Raji (cell line): ENCODE data around the gene TGM5.

Source experiments
- POLR2A ChIP-seq: IDR thresholded peaks from 2 replicates; pipeline ENCODE4 v1.6.1; 2011; ENCODE audit warnings: low read depth, low read length, control low read depth; ENCODE audit not compliant: insufficient read depth

Gene TGM5

GRCh38 chr15:43277231-43277823 lies 10.6 kb upstream of the TGM5 start:
- no peak for TF ChIP-seq POLR2A

GRCh38 chr15:43276563-43277200 lies 10.0 kb upstream of the TGM5 start:
- no peak for TF ChIP-seq POLR2A

DNA sequence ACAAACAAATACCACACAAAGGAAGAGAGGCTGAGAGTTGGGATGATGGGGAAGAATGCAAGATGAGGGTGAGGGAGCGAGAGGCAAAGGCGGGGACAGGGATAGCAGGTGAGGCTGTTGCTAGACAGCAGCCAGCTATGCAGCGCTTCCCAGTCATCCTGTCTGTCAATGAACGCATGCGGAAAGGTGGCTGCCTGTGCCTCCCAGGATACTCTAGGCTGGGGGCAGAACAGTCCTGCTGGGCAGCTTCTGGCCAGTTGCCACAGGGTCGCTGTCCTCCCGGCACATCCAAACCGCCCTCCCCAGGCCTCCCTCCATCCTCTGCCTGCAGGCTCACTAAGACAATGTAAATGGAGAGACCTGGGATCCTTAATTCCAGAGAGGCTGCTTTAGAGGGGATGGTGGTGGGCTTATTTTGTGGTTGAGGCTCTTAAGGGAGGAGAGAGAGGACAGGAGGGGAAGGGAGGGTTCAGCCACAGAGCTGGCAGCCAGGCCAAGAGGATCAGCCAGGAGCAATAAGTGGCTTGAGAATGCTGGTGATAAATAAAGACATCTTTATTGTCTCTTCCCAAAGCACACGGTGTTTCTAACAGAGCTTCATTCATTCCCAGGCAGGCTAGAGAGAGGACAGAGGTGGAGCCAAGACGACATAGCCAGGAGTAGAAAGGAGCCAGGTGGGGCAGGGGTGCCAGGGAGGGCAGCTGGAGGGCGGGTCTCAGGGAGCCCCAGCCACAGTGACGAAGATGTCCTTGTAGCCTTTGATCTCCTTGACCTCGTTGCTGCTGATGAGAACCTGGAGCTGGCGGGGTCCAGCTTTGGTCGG lies 9.2 kb upstream of the TGM5 start:
- TF ChIP-seq POLR2A, result no peak

DNA sequence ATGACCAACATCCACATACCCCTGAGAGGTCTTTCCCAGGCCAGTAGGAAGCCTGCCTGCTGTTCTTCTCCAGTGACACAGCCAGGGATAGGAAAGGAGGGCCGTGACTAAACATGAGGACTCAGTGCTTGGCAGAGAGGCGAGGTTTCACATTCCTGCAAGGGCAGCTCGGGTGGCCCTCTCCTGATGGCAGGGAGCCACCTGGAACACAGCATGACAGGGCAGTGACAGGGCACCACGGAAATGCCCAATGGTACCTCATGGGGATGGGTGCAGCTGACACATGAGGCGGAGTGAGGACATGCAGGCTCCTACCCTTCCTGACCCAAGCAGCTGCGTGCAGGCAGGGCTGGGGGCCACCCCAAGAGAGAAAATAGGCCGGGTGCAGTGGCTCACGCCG lies 7.4 kb upstream of the TGM5 start:
- no peak for TF ChIP-seq POLR2A

- no peak for TF ChIP-seq POLR2A
Observed at GRCh38 chr15:43273243-43273642, 6.5 kb upstream of the TGM5 start.

- no peak for TF ChIP-seq POLR2A
Observed at GRCh38 chr15:43270676-43271306, 4.1 kb upstream of the TGM5 start.

DNA sequence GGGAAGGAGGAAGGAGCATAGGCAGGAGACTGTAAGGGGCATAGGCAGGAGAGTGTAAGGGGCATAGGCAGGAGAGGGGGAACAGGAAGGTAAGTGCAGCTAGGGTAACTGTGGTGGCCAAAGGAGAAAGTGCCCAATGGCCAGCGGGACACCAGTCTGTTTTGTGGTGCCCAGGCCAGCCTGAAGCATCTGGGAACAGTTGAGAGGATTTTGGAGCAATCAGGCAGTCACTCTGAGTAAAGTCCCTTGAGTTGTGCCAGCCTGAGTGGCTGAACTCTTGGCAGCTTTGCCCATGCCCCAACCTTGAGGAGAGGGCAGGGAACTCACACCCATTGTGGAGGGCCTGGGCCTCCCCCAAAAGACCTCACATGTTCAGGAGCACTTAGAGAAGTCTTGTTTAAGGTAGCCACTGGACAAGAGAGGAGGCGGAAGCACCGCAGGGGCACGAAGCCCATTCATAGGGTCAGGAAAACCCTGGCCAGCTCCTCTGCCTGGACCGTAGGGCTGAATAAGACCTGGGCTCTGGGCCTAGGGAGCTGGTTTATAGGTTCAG lies 3.5 kb upstream of the TGM5 start:
- TF ChIP-seq POLR2A, result no peak

- no peak for TF ChIP-seq POLR2A
Observed at GRCh38 chr15:43268111-43269105, 1.7 kb upstream of the TGM5 start.

GRCh38 chr15:43267439-43267838 lies 711 bp upstream of the TGM5 start:
- no peak for TF ChIP-seq POLR2A

- TF ChIP-seq POLR2A, result no peak
Observed at GRCh38 chr15:43266386-43266785, 342 bp downstream of the TGM5 start.

- no peak for TF ChIP-seq POLR2A
Observed at GRCh38 chr15:43260011-43260615, 6.6 kb downstream of the TGM5 start.

- TF ChIP-seq POLR2A, result no peak
Observed at GRCh38 chr15:43258781-43259180, 7.9 kb downstream of the TGM5 start.

DNA sequence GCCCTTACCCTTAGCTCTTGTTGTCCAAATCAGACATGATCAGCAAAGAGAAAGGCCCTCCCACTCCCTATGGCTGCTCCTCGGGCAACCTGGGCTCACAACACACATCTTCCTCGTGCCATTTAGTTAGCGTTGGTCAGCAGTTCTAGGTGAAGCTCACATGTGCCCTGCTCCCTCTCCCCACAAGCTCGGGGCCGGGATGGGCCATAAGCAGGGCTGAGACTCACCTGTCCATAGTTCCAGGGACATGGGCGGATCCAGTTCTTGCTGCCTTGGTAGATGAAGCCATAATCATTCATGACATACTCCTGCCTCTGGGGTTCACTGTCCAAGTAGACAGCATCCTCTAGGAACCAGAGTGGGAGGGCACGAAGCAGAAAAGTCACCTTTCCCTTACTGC lies 10.4 kb downstream of the TGM5 start:
- no peak for TF ChIP-seq POLR2A

- no peak for TF ChIP-seq POLR2A
Observed at GRCh38 chr15:43255376-43255775, 11.4 kb downstream of the TGM5 start.
